Osteocyte (in vitro differentiated cells): ENCODE results near the gene GPR18. TPM values are rescaled to one million over a fixed set of nuclear protein-coding genes. Genes with fewer than 3 reads are reported as not detected.

ENCODE experiments used
- DNase-seq: peaks from one replicate; pipeline ENCODE4 v3.0.0; 2021; ENCODE audit warnings: mixed read lengths; ENCODE audit not compliant: unreplicated experiment; ENCODE audit errors: extremely low spot score
- H3K27ac Mint-ChIP-seq: one replicate; pipeline ENCODE4 v1.8.0; 2021; ENCODE audit warnings: mild to moderate bottlenecking, mixed read lengths; ENCODE audit not compliant: unreplicated experiment
- H3K27me3 Mint-ChIP-seq: one replicate; pipeline ENCODE4 v1.8.0; 2021; ENCODE audit warnings: mixed read lengths; ENCODE audit not compliant: unreplicated experiment
- H3K36me3 Mint-ChIP-seq: one replicate; pipeline ENCODE4 v1.8.0; 2021; ENCODE audit warnings: mixed read lengths; ENCODE audit not compliant: unreplicated experiment
- H3K4me1 Mint-ChIP-seq: one replicate; pipeline ENCODE4 v1.8.0; 2021; ENCODE audit warnings: mixed read lengths; ENCODE audit not compliant: unreplicated experiment
- H3K4me3 Mint-ChIP-seq: one replicate; pipeline ENCODE4 v1.8.0; 2021; ENCODE audit warnings: mild to moderate bottlenecking, moderate library complexity, mixed read lengths; ENCODE audit not compliant: unreplicated experiment
- H3K9me3 Mint-ChIP-seq: one replicate; pipeline ENCODE4 v1.8.0; 2021; ENCODE audit warnings: mixed read lengths; ENCODE audit not compliant: unreplicated experiment
- total RNA-seq: library from RNA; stranded (reverse); gene quantifications from 2 replicates; pipeline ENCODE4 v1.2.1, GENCODE V29; 2021
- TF ChIP-seq, protein P1 (sequence below): fragments of 200-600 bp; sonication (generic); IDR thresholded peaks from 2 replicates; pipeline ENCODE4 v1.5.0; 2021; ENCODE audit warnings: antibody characterized with exemption, mild to moderate bottlenecking, moderate library complexity

The GPR18 gene
- total RNA-seq, 1 donor from 2014 or later, result not detected

GRCh38 chr13:99278843-99279242 lies 20.7 kb upstream of the GPR18 start:
- no peaks in the 10 kb centered on the region for H3K27me3 Mint-ChIP-seq
- H3K27ac Mint-ChIP-seq, result no peak overlapping the region
- no peaks in the 10 kb centered on the region for H3K9me3 Mint-ChIP-seq
- peaks cover 22% of the 10 kb centered on the region for H3K4me1 Mint-ChIP-seq
- no peak for DNase-seq
- no peaks in the 10 kb centered on the region for H3K36me3 Mint-ChIP-seq
- no peak overlapping the region for H3K4me3 Mint-ChIP-seq
- TF ChIP-seq, protein P1, sequence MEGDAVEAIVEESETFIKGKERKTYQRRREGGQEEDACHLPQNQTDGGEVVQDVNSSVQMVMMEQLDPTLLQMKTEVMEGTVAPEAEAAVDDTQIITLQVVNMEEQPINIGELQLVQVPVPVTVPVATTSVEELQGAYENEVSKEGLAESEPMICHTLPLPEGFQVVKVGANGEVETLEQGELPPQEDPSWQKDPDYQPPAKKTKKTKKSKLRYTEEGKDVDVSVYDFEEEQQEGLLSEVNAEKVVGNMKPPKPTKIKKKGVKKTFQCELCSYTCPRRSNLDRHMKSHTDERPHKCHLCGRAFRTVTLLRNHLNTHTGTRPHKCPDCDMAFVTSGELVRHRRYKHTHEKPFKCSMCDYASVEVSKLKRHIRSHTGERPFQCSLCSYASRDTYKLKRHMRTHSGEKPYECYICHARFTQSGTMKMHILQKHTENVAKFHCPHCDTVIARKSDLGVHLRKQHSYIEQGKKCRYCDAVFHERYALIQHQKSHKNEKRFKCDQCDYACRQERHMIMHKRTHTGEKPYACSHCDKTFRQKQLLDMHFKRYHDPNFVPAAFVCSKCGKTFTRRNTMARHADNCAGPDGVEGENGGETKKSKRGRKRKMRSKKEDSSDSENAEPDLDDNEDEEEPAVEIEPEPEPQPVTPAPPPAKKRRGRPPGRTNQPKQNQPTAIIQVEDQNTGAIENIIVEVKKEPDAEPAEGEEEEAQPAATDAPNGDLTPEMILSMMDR, result no peak

DNA sequence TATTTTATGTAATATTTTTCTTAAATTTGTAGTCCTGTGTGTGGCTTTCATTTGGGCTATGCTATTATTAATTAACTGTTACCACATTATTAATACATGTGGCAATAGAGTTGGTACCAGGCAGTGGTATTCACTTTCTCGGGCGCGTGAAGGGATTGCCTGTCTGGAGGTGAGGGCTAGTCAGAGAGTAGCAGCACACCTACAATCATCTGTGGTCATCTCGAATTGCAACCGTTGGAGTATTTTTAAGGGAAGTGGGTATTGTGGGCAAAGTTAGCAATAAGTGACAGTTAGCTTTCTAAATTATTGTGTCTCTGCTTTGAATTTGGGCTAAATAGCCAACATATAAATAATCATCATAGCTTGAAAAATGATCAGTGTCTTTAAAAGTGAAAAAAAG lies 20.0 kb upstream of the GPR18 start:
- Mint-ChIP-seq H3K4me1 (peaks cover 21% of the 10 kb centered on the region), H3K36me3 (no peaks in the 10 kb centered on the region), H3K27me3 (no peaks in the 10 kb centered on the region), H3K27ac (no peak overlapping the region), H3K4me3 (no peak overlapping the region), H3K9me3 (no peaks in the 10 kb centered on the region)
- TF ChIP-seq, protein P1, result no peak
- DNase-seq, result no peak

DNA sequence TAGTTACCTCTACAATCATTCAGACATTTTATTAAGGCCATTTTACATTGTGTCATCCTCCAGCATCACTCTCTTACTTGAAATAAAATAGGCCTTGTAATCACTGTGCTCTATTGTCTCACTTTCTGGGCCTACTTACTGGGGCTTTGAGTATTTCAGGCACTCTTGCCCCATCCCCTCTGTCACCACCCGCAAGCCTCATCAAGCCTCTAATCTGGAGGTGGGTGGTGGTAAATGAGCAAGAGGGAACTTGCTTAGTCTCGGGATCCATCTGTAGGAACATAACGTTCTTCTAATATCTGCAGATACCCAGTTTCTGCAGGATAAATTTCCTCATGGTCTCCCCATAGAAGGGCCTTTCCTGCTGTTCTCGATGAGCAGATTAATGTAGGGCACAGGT lies 19.4 kb upstream of the GPR18 start:
- no peaks in the 10 kb centered on the region for H3K27me3 Mint-ChIP-seq

DNA sequence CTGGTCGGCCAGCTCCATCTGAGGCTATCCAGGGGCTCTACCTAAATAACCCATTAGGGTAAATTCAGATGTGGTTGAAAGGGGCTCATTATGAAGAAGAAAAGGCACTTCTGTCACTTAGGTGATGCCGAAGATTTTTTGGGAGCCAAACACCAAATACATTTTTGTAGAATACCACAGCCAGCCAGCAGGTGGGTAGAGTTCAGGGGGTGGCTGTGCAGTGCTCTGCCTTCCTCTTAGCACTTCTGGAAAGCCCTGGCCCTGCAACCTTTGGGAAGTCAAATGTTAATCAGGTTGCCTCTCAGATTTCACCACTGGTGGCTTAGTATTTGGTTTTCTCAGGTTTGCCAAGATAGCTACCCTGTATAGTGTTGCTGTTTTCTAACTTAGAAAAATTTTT lies 18.5 kb upstream of the GPR18 start:
- H3K27ac Mint-ChIP-seq, result no peak overlapping the region
- TF ChIP-seq, protein P1, result no peak
- no peak for DNase-seq
- peaks cover 6% of the 10 kb centered on the region for H3K4me1 Mint-ChIP-seq
- H3K9me3 Mint-ChIP-seq, result no peaks in the 10 kb centered on the region
- no peak overlapping the region for H3K4me3 Mint-ChIP-seq
- no peaks in the 10 kb centered on the region for H3K27me3 Mint-ChIP-seq
- peaks cover 3% of the 10 kb centered on the region for H3K36me3 Mint-ChIP-seq

More for the DNA sequence above, 19.4 kb upstream of the GPR18 start:
- peaks cover 15% of the 10 kb centered on the region for H3K4me1 Mint-ChIP-seq
- no peak for DNase-seq
- H3K4me3 Mint-ChIP-seq, result no peak overlapping the region
- no peaks in the 10 kb centered on the region for H3K36me3 Mint-ChIP-seq
- TF ChIP-seq, protein P1, result no peak
- H3K27ac Mint-ChIP-seq, result no peak overlapping the region
- H3K9me3 Mint-ChIP-seq, result no peaks in the 10 kb centered on the region

DNA sequence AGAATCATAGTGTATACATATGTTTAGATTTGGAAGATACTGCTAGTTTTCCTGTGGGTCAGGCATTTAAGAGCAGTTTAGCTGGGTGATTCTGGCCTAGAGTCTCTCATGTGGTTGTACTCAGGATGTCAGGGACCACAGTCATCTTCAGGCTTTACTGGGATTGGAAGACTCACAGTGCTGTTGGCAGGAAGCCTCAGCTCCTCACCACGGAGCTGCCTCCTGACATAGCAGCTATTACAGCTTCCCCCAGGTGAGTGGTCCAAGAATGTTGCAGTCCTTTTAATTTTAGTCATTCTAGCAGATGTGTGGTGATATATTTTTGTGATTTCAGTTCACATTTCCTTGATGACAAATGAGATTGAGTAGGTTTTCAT lies 16.9 kb upstream of the GPR18 start:
- Mint-ChIP-seq H3K4me3 (no peak overlapping the region), H3K9me3 (no peaks in the 10 kb centered on the region), H3K27me3 (no peaks in the 10 kb centered on the region), H3K27ac (no peak overlapping the region), H3K36me3 (peaks cover 3% of the 10 kb centered on the region), H3K4me1 (no peaks in the 10 kb centered on the region)
- TF ChIP-seq, protein P1, result no peak
- no peak for DNase-seq
